PFSK-1 (cell line): ENCODE results near the gene KBTBD8.

Experiments used
- FOXP2 ChIP-seq: optimal IDR thresholded peaks from 2 replicates; pipeline ENCODE3; 2011; ENCODE audit warnings: borderline replicate concordance, control low read depth, inconsistent platforms; ENCODE audit not compliant: insufficient read depth; ENCODE audit errors: extremely low read length, extremely low read depth
- POLR2AphosphoS5 ChIP-seq: IDR thresholded peaks from 2 replicates; pipeline ENCODE4 v1.6.1; 2012; ENCODE audit warnings: low read depth, mild to moderate bottlenecking, control low read depth, low read length, moderate library complexity
- REST ChIP-seq, 2 experiments: IDR thresholded peaks; 2 replicates each; pipeline versions ENCODE4 v1.6.1 to v1.8.0; 2011 to 2012; ENCODE audit warnings: low read depth in 2 of 2, low read length in 2 of 2, control low read depth in 1 of 2, inconsistent platforms in 1 of 2, mild to moderate bottlenecking in 1 of 2, moderate library complexity in 1 of 2; ENCODE audit not compliant: insufficient read depth in 1 of 2
- SIN3A ChIP-seq: IDR thresholded peaks from 2 replicates; pipeline ENCODE4 v1.6.1; 2012; ENCODE audit warnings: mild to moderate bottlenecking, low read length, moderate library complexity, borderline replicate concordance; ENCODE audit not compliant: insufficient read depth
- TAF1 ChIP-seq: IDR thresholded peaks from 2 replicates; pipeline ENCODE4 v1.6.1; 2012; ENCODE audit warnings: low read length, control low read depth, borderline replicate concordance; ENCODE audit not compliant: insufficient read depth

KBTBD8 gene

DNA sequence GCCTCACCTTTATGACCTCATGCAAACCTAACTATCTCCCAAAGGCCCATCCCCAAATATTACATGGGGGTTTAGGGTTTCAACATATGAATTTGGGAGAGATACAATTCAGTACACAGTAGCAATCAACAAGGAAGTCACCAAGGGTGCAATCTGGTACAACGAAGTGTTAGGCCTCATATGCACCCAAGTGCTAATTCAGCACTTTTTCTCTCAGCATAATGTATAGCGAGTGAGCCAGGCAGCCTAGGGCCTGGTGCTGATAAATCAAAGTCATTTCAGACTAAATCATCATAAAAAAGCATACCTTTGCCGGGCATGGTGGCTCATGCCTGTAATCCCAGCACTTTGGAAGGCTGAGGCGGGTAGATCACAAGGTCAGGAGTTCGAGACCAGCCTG, 11.7 kb upstream of the KBTBD8 start:
- no peak for TF ChIP-seq POLR2AphosphoS5
- TF ChIP-seq TAF1 = no peak
- TF ChIP-seq FOXP2 = no peak
- TF ChIP-seq SIN3A = no peak
- no peak for TF ChIP-seq REST (IDR thresholded peaks at IDR 0.05; ENCODE audit: insufficient read depth in 1 of 2, low read depth in 2 of 2, low read length in 2 of 2)

DNA sequence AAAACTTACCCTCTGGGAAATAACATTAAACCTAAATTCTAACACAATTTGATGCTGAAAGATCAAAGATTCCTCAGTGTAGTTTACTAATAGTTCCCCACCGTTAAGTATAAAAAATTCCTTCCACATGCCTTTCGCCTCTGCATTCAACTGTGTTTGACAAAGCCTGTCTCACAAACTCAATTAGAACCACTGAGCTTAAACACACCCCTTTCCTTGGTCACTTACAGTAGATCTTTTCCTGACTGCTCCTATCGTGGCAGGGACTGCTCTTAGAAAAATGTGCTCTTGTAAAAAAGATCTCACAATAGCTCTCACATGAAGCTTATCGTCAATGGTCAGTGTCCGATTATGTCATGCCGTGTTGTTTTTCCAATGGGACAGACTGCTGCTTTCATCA, 8.9 kb upstream of the KBTBD8 start:
- TF ChIP-seq POLR2AphosphoS5 = no peak
- no peak for TF ChIP-seq REST (IDR thresholded peaks at IDR 0.05; ENCODE audit: insufficient read depth in 1 of 2, low read depth in 2 of 2, low read length in 2 of 2)
- TF ChIP-seq SIN3A = no peak
- TF ChIP-seq FOXP2 = no peak
- TF ChIP-seq TAF1 = no peak

DNA sequence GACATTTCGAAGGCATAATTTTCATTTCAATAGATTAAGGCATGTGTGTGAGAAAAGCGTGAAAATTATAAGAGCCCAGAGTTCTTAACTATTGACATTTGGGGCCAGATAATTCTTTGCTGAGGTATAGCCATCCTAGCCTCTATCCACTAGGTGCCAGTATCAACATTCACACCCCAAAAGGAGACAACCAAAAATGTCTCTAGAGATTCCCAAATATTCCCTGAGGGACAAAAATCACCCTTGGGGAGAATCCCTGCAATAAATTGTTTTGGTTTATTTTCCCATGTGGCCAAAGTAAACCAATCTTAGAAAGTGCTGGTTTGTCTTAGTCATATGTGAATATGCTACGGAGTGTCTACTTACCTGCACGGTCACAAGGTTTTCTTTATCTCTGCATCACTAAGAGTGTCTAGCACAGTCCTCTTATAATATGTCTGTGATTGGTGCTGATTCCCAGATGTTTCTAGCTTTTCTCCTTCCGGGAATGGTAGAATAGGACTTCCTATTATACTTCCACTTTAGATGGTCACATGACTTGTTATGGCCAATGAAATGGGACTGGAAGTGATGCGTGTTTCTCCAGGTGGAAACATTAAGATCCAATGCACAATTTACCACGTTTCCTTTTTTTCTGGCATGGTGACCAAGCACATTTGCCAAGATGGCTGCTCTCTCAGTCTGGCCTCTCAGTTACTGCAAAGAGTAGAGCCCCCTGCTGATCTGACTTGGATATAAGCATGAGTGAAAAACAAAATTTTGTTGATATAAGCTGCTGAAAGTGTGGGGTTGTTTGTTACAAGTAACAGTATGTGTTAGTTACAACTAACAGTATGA, 8.0 kb upstream of the KBTBD8 start:
- no peak for TF ChIP-seq SIN3A

GRCh38 chr3:66991459-66991858, 6.6 kb upstream of the KBTBD8 start:
- TF ChIP-seq FOXP2 = no peak

DNA sequence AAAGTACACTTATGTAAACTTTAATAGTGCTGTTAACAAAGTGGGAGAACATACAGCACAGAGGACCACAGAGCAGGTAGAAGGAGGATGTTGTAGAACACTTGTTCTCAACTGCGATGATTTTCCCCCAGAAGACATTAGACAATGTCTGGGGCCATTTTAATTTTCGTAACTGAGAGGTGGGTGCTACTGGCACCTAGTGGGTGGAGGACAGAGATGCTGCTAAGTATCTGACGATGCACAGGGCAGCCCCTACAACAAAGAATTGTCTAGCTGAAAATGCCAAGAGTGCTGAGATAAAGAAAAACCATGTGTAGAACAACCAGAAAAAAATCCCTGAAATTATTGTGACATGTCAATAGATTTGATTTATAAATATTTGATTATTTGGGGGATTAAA, 5.0 kb upstream of the KBTBD8 start:
- TF ChIP-seq TAF1 = no peak
- TF ChIP-seq FOXP2 = no peak
- no peak for TF ChIP-seq POLR2AphosphoS5
- TF ChIP-seq SIN3A = no peak
- no peak for TF ChIP-seq REST (IDR thresholded peaks at IDR 0.05; ENCODE audit: insufficient read depth in 1 of 2, low read depth in 2 of 2, low read length in 2 of 2)

DNA sequence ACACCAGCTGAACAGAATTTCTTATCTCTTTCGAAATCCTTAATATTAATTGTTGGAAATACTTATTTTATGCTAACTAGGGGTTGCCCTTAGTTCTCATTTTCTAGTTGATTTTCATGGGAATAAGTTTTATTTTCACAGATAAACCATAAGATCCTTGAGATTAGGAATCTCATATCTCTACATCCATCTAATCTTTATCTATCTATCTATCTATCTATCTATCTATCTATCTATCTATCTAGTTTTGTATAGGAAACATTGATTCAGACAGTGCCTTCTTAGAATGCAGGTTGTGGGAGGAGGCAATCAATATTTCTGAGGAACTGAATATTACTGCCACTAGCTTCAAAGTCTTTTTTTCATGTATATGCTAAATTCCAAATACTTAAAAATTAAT, 3.5 kb upstream of the KBTBD8 start:
- TF ChIP-seq SIN3A = no peak
- TF ChIP-seq TAF1 = no peak
- no peak for TF ChIP-seq FOXP2
- no peak for TF ChIP-seq POLR2AphosphoS5
- TF ChIP-seq REST (IDR thresholded peaks at IDR 0.05; ENCODE audit: insufficient read depth in 1 of 2, low read depth in 2 of 2, low read length in 2 of 2) = no peak
